IPS DF 6.9 (cell line): ENCODE data around the gene METRN.

ENCODE experiments used
- DNase-seq: peaks from one replicate; pipeline ENCODE4 v3.0.0-alpha.2; 2013; ENCODE audit warnings: low read depth, low spot score
- H3K27ac ChIP-seq: one replicate; pipeline ENCODE4 v1.5.1; 2013; ENCODE audit warnings: low read length, control low read depth
- H3K27me3 ChIP-seq: 2 replicates; pipeline ENCODE4 v1.6.1; 2013; ENCODE audit warnings: mild to moderate bottlenecking, low read length; ENCODE audit not compliant: control insufficient read depth, insufficient read depth
- H3K36me3 ChIP-seq: 2 replicates; pipeline ENCODE4 v1.6.1; 2013; ENCODE audit warnings: low read length; ENCODE audit not compliant: control insufficient read depth, insufficient read depth
- H3K4me1 ChIP-seq: 2 replicates; pipeline ENCODE4 v1.6.1; 2013; ENCODE audit warnings: low read length; ENCODE audit not compliant: control insufficient read depth, insufficient read depth
- H3K4me3 ChIP-seq: 2 replicates; pipeline ENCODE4 v1.5.1; 2013; ENCODE audit warnings: mild to moderate bottlenecking, low read length
- H3K9me3 ChIP-seq: 2 replicates; pipeline ENCODE4 v1.6.1; 2013; ENCODE audit warnings: low read length, inconsistent platforms; ENCODE audit not compliant: control insufficient read depth, insufficient read depth
- WGBS: extraction: QIAGEN DNeasy Blood & Tissue Kit; methylation state at CpG from one replicate; pipeline ENCODE4 v1.1.7; 2013; ENCODE audit warnings: mixed read lengths, missing lambda C conversion rate; ENCODE audit not compliant: insufficient read length, insufficient coverage; 5-methylcytosine and 5-hydroxymethylcytosine counted together

The METRN gene

GRCh38 chr16:764184-764750 is 49.3 kb downstream of the METRN start:
- H3K4me1 ChIP-seq: no peaks in the 10 kb centered on the region; the same call in 1 of the 2 replicates
- H3K27me3 ChIP-seq: no peaks in the 10 kb centered on the region
- WGBS: no CpG with 5 or more reads among the region's 20 CpGs
- no peak overlapping the region for H3K4me3 ChIP-seq
- no peaks in the 10 kb centered on the region; the same call in 1 of the 2 replicates for H3K36me3 ChIP-seq
- H3K9me3 ChIP-seq: no peaks in the 10 kb centered on the region
- no peak overlapping the region for H3K27ac ChIP-seq
- no peak for DNase-seq

GRCh38 chr16:764848-765487 is 50.0 kb downstream of the METRN start:
- Histone ChIP-seq H3K27me3 (no peaks in the 10 kb centered on the region), H3K27ac (no peak overlapping the region), H3K4me1 (no peaks in the 10 kb centered on the region; the same call in 1 of the 2 replicates), H3K9me3 (no peaks in the 10 kb centered on the region), H3K4me3 (no peak overlapping the region), H3K36me3 (no peaks in the 10 kb centered on the region; the same call in 1 of the 2 replicates)
- WGBS: no CpG with 5 or more reads among the region's 38 CpGs
- no peak for DNase-seq

- H3K4me3 ChIP-seq: no peak overlapping the region
- whole genome bisulfite sequencing: no CpG with 5 or more reads among the region's 29 CpGs
- H3K4me1 ChIP-seq: no peaks in the 10 kb centered on the region; the same call in 1 of the 2 replicates
- H3K27ac ChIP-seq: no peak overlapping the region
- no peaks in the 10 kb centered on the region for H3K27me3 ChIP-seq
- no peak for DNase-seq
- H3K9me3 ChIP-seq: no peaks in the 10 kb centered on the region
- H3K36me3 ChIP-seq: no peaks in the 10 kb centered on the region; the same call in 1 of the 2 replicates
Measured at GRCh38 chr16:765488-765865, 50.6 kb downstream of the METRN start.

GRCh38 chr16:766008-766819 is 51.3 kb downstream of the METRN start:
- Histone ChIP-seq H3K27ac (no peak overlapping the region), H3K27me3 (no peaks in the 10 kb centered on the region), H3K4me1 (no peaks in the 10 kb centered on the region; the same call in 1 of the 2 replicates), H3K36me3 (no peaks in the 10 kb centered on the region), H3K9me3 (no peaks in the 10 kb centered on the region), H3K4me3 (no peak overlapping the region)
- DNase-seq: no peak
- no CpG with 5 or more reads among the region's 29 CpGs for WGBS

GRCh38 chr16:766820-767640 is 52.1 kb downstream of the METRN start:
- Histone ChIP-seq H3K36me3 (no peaks in the 10 kb centered on the region), H3K9me3 (no peaks in the 10 kb centered on the region), H3K27me3 (no peaks in the 10 kb centered on the region), H3K4me3 (no peak overlapping the region), H3K27ac (no peak overlapping the region), H3K4me1 (no peaks in the 10 kb centered on the region; the same call in 1 of the 2 replicates)
- WGBS: no CpG with 5 or more reads among the region's 48 CpGs
- DNase-seq: no peak

- H3K27me3 ChIP-seq: no peaks in the 10 kb centered on the region
- H3K36me3 ChIP-seq: no peaks in the 10 kb centered on the region
- no peak overlapping the region for H3K27ac ChIP-seq
- H3K4me3 ChIP-seq: no peak overlapping the region
- H3K9me3 ChIP-seq: no peaks in the 10 kb centered on the region
- no peaks in the 10 kb centered on the region; the same call in 1 of the 2 replicates for H3K4me1 ChIP-seq
- WGBS: no CpG with 5 or more reads among the region's 38 CpGs
- DNase-seq: no peak
Measured at GRCh38 chr16:767743-768235, 52.9 kb downstream of the METRN start.

- Histone ChIP-seq H3K4me1 (no peaks in the 10 kb centered on the region; the same call in 1 of the 2 replicates), H3K4me3 (no peak overlapping the region), H3K27ac (no peak overlapping the region), H3K27me3 (no peaks in the 10 kb centered on the region), H3K36me3 (no peaks in the 10 kb centered on the region), H3K9me3 (no peaks in the 10 kb centered on the region)
- DNase-seq: no peak
- no CpG with 5 or more reads among the region's 21 CpGs for WGBS
Measured at GRCh38 chr16:768428-768827, 53.5 kb downstream of the METRN start.
